Jurkat, Clone E6-1 (cell line): ENCODE data around the gene CNTNAP5.
A peak's percentile ranks its signal among the peaks of the same experiment; 100 is the strongest.

Experiments used
- DNase-seq: peaks from one replicate; pipeline ENCODE4 v3.0.0-alpha.2; 2011; ENCODE audit warnings: low read depth, low spot score
- H3K4me3 ChIP-seq: 2 replicates; pipeline ENCODE4 v1.5.1; 2011; ENCODE audit warnings: mild to moderate bottlenecking, low read length, control low read depth, moderate library complexity

The CNTNAP5 gene

DNA sequence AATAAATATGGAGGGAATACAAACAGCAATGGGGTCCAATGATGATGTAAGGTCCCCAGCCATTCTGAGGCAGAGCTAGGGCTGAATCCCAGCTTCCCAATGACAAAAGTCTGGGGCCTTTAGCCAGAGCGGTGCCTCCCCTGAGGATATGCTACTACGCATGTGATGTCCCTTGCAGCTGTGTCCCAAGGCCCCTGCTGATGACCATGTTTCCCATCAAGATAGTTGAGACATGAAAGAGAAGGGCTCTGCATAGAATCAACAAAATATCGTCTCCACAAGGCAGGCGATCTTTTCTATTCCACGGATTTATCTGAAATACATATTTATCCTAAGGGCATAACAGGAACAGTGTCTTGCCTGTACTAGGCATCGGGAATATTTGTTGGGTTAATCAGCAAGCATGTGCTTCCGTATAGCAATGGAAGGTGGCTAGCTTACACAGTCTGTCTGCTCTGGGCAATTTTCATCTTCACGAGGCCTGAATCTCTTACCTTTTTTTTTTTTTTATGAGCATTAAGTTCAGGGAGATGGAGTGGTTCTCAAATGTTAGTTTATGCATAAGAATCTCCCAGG, 284.6 kb downstream of the CNTNAP5 start:
- DNase-seq, result no peak
- no peak overlapping the region for H3K4me3 ChIP-seq

DNA sequence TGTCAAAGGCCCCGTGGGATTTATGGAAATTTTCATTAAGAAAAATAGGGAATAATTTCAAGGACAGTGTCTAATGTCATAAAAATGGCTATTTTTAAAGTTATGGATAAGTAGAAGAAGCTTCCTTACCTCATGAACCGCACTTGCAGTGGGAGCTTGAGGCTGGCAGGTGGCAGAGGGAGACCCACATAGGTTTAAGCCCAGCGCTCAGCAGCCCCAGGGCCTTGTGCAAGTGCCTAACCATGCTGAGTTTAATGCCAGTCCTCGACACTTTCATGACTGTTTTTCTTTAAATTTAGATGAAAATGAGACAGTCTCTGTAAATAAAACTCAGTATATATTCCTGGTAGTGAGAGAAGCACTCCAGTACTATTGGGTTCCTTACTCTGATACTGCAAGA, 285.6 kb downstream of the CNTNAP5 start:
- H3K4me3 ChIP-seq, result no peak overlapping the region
- DNase-seq, result no peak

DNA sequence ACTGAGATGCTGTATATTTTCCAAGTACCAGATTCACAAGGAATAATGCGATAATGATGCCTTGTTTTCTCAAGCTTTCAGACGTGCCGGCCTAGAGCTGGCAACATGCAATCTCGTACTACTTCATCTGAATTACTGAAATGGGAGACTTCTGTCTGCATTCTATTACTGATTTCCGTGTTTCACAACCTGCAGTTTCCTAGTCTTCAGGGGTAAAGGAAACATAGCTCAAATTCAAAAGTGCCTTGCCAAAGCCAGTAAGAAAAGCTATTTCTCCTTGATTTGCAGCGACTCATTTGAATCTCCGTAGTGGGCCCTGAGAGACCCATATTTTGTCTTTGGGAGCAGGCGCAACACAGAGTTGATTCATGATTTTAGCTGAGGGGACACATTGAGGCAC, 289.0 kb downstream of the CNTNAP5 start:
- DNase-seq, result no peak
- H3K4me3 ChIP-seq, result no peak overlapping the region

- no peak for DNase-seq
- H3K4me3 ChIP-seq, result no peak overlapping the region
Observed at GRCh38 chr2:124315221-124315880, 290.3 kb downstream of the CNTNAP5 start.

DNA sequence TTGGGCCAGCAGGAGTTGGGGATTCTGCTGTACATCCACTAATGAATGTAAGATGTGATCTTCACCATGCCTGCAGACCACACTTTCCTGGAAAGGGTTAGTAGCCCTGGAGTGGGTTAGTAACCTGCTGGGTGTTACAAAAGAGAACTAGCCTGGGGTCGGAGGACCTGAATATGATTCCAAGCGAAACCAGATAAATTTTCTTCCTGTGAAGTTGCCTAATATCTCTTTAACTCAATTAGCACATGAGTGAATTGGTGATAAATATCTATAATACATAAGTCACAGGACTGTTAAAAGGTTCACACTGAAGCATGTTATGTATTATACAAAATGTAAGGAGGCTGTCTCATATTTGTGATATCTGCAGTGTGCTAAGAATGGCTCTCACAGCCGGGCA, 291.0 kb downstream of the CNTNAP5 start:
- H3K4me3 ChIP-seq, result no peak overlapping the region
- DNase-seq, result no peak

DNA sequence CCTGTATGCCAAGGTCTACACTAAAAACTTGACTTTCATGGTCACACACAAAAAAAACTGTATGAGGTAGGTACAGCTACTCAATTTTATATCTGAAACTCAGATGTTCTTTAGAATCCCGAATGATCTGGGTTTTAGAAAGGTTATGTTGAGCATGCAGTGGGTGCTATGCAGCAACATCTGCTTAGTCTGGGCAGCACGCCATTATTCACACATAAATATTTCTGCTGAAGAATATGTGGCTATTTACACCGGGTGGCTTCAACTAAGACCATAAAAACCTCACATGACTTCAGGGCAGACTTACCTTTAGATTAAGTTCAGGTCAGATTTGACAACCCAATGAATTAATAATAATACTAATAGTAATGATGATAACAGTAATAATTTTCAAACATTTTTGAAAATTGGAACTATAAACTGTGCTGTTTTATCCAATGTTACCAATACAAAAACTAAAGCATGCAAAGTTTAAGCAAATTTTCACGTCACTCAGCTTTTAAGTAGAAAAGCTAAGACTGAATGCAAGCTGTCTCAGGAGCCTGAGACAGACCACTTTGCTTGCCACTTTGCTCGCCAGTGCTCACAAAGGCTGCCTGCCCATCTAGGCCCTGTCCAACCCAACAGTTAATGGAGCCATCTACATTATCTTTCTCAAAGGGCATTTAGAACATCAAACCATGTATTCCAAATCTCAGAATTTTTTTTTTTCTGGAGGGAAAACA, 292.0 kb downstream of the CNTNAP5 start:
- no peak overlapping the region for H3K4me3 ChIP-seq
- no peak for DNase-seq

DNA sequence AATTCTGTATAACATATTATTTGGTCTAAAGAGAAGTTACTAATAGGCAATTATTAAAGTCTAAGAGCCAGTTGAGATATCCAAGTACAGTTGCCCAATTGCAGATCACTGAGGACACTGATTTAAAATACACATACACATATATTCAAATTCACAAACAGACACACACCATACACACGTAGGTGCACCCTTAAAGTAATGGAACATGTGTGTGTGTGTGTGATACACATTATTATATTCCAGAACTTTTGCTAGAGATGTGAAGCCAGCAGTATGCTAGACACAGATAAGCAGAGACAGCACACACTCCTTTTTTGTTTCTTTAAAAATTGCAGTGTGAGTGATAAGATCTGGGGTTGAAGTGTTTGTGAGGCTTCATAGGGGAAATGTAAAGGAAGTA, 292.5 kb downstream of the CNTNAP5 start:
- DNase-seq, result no peak
- no peak overlapping the region for H3K4me3 ChIP-seq

DNA sequence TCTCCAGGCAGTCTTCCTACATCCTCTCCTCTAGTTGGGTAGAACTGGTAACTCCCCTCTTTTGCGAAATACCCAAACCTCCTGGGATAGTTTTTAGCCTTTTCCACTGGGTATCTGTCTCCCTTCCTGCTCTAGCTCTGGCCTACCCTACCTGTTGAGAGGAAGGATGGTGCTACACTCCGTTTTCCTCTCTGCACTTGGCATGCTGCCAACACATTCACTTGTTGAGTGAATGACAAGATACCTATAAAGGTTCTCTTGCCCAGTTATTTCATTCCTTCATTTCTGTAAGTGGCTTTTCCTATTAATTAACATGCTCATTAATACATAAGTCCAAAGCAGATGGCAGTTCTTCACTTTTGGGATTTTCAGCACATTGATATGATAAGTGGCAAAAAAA, 293.8 kb downstream of the CNTNAP5 start:
- no peak overlapping the region for H3K4me3 ChIP-seq
- no peak for DNase-seq

- H3K4me3 ChIP-seq, result no peak overlapping the region
- no peak for DNase-seq
Observed at GRCh38 chr2:124319577-124319976, 294.5 kb downstream of the CNTNAP5 start.

DNA sequence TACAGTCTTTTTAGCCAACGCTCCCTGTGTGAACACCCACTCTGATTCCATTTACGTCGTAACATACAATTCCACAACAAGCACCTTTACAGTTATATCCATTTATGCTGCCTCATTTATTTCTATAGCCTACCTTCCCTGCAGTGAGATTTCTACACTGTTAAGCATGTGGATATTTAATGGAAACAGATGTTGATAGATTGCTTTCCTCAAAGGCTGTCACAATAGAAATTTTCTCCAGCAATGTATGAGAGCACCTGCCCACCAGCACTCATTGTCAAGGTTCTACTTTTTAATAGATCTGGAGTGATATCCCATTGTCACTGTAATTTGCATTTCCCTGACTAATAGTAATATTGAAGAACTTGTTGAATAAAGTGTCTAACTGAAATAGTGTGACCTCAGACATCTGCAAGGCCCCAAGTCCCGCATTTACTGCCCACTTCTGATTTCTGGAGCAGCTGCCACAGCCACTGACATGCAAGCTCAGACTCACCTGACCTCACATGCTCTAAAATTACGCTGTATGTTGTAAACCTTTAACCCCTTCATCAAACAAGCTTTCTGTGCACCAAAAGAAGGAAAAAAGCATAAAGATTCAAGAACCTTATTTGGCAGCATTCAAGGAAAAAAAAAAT, 295.1 kb downstream of the CNTNAP5 start:
- no peak for DNase-seq

GRCh38 chr2:124323321-124323720, 298.2 kb downstream of the CNTNAP5 start:
- no peak for DNase-seq

More for the DNA sequence above, 295.1 kb downstream of the CNTNAP5 start:
- no peak overlapping the region for H3K4me3 ChIP-seq

DNA sequence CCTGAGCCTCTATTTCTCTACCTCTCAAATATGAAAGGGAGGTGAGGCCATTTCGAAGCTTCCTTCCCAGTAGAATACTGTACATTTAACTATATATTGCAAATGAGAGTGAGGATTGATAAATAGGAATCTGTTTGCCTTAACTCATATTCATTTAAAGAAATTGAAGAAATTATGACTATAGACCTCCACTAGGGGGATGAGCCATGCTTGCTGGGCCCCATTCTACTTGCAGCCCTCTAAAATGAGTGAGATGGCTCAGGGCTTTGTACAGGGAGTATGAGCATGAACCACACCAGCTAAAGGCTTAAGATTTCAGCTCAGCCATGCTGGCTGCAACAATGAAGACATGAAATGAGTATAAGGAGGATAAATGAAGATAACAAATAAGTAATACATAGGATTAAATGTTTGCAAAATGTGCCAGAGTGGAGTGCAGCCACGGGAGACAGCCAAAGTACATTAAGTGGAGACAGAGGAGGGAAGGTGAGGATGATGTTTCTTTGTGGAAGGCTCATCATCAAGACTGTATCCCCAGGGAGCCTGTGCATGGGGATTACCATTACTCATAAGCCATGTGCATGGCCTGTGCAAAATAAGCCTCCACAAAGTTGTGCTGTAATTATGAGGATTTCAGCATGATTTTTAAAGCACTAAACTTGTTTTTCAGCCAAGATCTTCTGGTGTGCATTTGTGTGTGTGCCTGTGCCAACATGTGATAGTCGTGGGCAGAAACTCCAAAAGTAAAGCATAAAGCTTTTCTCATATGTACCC, 300.8 kb downstream of the CNTNAP5 start:
- no peak overlapping the region for H3K4me3 ChIP-seq
- peak; percentile 21 for DNase-seq

More at GRCh38 chr2:124323321-124323720, 298.2 kb downstream of the CNTNAP5 start:
- H3K4me3 ChIP-seq, result no peak overlapping the region

GRCh38 chr2:124327303-124327702, 302.2 kb downstream of the CNTNAP5 start:
- no peak overlapping the region for H3K4me3 ChIP-seq
- DNase-seq, result no peak

GRCh38 chr2:124328397-124328796, 303.3 kb downstream of the CNTNAP5 start:
- no peak overlapping the region for H3K4me3 ChIP-seq
- no peak for DNase-seq

DNA sequence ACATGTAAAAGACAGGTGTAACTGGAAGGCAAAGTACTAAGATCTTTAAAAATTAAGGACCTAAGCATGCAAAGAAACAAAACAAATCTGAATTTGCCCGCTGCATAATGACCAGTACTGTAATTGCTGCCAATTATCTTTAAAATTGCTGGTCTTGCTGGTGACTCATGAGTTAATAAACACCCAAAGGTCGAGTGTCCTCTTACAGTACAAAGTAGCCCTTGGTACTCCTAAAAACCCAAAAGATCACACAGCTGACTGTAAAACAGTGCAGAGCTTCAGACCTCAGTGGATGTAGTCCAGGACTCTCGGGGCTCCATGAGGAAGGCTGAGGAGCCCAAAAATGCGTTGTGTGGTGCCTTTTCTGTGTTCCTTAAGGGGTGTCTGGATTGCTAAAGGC, 308.7 kb downstream of the CNTNAP5 start:
- DNase-seq, result no peak
- no peak overlapping the region for H3K4me3 ChIP-seq

DNA sequence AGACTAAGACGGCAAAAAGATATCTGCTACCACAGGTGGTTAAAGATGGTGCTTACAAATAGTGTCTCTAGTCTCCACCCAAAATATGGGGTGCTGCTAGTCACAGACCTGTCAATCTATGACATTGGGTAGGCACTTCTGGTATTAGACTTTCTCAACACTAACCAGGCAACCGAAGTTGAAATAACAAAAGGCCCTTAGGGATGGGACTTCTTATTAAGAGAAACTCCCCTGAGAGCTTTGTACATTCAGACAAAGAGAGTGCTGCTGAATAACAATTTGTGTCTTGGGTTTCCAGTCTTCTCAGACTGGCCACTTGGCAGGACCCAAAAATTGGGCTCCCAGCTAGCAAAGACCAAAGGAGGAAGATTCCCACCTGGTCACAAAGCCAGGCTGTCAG, 310.0 kb downstream of the CNTNAP5 start:
- DNase-seq, result no peak
- no peak overlapping the region for H3K4me3 ChIP-seq

DNA sequence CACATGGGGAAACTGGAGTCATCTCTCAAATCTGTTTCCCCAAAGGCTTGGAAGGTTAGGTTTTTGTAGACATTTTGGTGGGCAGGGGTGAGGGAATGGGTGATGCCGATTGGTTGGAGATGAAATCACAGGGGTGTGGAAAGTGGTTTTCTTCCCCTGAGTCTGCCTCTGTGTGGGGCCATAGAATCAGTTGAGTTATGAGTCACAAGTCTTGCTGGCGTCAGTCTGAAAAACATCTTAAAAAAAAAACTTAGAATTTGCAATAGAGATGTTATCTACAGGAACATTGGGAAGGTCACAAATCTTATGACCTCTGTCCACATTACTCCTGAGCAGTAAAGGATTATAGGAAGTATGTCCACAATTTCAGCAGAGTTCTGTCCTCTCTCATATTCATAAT, 314.6 kb downstream of the CNTNAP5 start:
- no peak overlapping the region for H3K4me3 ChIP-seq
- DNase-seq, result no peak

GRCh38 chr2:124343827-124344498, 318.9 kb downstream of the CNTNAP5 start:
- no peak for DNase-seq
- no peak overlapping the region for H3K4me3 ChIP-seq

- DNase-seq, result no peak
- no peak overlapping the region for H3K4me3 ChIP-seq
Observed at GRCh38 chr2:124347209-124347608, 322.1 kb downstream of the CNTNAP5 start.
